Suprapubic skin (tissue), 4 donors: ENCODE measurements around the gene RBMS1.

ENCODE experiments used
- CTCF ChIP-seq, 2 donors: fragments of 200-600 bp in 1 of 2; fragments of 450-650 bp in 1 of 2; sonication (generic) in 1 of 2; IDR thresholded peaks; one replicate each; pipeline ENCODE4 v1.5.1; 2016 to 2019; ENCODE audit warnings: antibody characterized with exemption in 2 of 2, mild to moderate bottlenecking in 1 of 2, moderate library complexity in 1 of 2
- EP300 ChIP-seq: sonication (generic); formaldehyde crosslinking; IDR thresholded peaks from one replicate; pipeline ENCODE4 v1.6.1; 2017; ENCODE audit warnings: antibody characterized with exemption
- POLR2A ChIP-seq, 2 donors: fragments of 450-650 bp; IDR thresholded peaks; one replicate each; pipeline ENCODE4 v1.6.1; 2017; ENCODE audit warnings: antibody characterized with exemption in 2 of 2, mild to moderate bottlenecking in 2 of 2, moderate library complexity in 2 of 2
- POLR2AphosphoS5 ChIP-seq, 3 donors: sonication (generic); formaldehyde crosslinking; IDR thresholded peaks; one replicate each; pipeline ENCODE4 v1.6.1; 2017; ENCODE audit warnings: antibody characterized with exemption in 3 of 3

GRCh38 chr2:160471950-160472349 is 21.7 kb downstream of the RBMS1 start:
- TF ChIP-seq CTCF (IDR thresholded peaks at IDR 0.05) (no peak), POLR2AphosphoS5 (IDR thresholded peaks at IDR 0.05) (no peak), EP300 (no peak), POLR2A (IDR thresholded peaks at IDR 0.05) (no peak)
